Hematopoietic multipotent progenitor cell treated with erythropoietin and hydrocortisone succinate and interleukin-3 and kit ligand, for 8 days (in vitro differentiated cells): ENCODE results near the gene PGAM5.
A peak's percentile ranks its signal among the peaks of the same experiment; 100 is the strongest.
"Not testable (repeated sequence)": the region's sequence is repeated elsewhere in the genome, so short reads cannot be mapped to it uniquely, and the experiment has no call there.

Experiments
- DNase-seq: peaks from one replicate; pipeline ENCODE4 v3.0.0-alpha.2; 2015

Gene PGAM5

GRCh38 chr12:132689227-132689626 is 21.4 kb upstream of the PGAM5 start:
- DNase-seq, result no peak

DNA sequence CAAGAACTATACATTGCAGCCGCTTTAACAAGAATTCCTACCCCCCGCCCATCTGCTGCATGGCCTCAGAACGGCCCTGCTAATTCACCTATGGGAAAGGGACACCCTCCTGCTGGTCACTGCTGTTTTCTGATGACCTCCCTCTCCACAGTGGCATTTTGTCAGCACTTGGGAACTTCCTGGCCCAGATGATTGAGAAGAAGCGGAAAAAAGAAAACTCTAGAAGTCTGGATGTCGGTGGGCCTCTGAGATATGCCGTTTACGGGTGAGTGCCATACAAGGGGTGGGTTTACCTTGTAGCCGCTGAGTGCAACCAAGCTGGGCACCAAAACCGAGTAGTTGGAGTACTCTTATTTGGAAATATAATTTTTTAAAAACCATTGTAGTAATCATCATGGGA is 20.5 kb upstream of the PGAM5 start:
- no peak for DNase-seq

GRCh38 chr12:132692030-132692429 is 18.6 kb upstream of the PGAM5 start:
- not testable (repeated sequence) for DNase-seq

DNA sequence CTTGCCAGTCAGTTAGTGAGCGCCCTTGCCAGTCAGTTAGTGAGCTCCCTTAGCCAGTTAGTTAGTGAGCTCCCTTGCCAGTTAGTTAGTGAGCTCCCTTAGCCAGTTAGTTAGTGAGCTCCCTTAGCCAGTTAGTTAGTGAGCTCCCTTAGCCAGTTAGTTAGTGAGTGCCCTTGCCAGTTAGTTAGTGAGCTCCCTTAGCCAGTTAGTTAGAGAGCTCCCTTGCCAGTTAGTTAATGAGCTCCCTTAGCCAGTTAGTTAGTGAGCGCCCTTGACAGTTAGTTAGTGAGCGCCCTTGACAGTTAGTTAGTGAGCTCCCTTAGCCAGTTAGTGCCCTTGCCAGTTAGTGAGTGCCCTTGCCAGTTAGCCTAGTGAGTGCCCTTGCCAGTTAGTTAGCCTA is 15.8 kb upstream of the PGAM5 start:
- not testable (repeated sequence) for DNase-seq

DNA sequence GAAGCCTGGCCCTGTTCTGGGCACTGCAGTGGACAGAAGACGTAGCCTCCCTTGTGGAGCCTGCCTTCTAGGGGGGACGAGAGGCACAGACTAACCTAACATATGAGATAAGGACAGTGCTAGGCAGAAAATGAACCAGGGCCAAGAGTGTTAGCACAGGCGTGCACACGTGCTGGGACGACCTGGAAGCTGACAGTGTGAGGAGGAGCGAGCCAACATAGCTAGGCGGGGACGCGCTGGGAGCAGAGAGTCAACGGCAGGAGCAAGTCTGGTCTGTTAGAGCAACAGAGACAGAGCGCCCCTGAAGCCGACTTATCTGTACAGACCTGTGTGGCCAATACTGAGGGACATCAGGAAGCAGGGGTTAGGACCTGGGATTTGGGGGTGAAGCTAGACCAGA is 15.2 kb upstream of the PGAM5 start:
- no peak for DNase-seq

GRCh38 chr12:132698341-132698740 is 12.3 kb upstream of the PGAM5 start:
- DNase-seq, result no peak

DNA sequence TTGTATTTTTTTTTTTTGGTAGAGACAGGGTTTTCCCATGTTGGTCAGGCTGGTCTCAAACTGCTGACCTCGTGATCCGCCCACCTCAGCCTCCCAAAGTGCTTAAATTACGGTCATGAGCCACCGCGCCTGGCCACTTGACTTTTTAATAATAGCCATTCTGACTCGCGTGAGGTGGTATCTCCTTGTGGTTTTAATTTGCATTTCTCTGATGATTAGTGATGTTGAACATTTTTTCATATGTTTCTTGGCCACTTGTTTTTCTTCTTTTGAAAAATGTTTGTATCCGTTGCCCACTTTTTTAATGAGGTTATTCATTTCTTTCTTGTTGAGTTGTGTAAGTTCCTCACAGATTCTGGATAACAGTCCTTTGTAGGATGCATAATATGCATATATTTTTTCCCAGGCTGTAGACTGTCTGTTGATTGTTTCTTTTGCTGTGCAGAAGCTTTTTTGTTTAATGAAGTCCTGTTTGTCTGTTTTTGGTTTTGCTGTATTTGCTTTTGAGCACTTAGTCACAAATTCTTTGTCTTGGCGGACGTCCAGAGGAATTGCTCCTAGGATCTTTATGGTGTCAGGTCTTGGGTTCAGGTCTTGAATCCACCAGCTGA is 10.3 kb upstream of the PGAM5 start:
- no peak for DNase-seq

- no peak for DNase-seq
Measured at GRCh38 chr12:132702640-132703039, 8.0 kb upstream of the PGAM5 start.

DNA sequence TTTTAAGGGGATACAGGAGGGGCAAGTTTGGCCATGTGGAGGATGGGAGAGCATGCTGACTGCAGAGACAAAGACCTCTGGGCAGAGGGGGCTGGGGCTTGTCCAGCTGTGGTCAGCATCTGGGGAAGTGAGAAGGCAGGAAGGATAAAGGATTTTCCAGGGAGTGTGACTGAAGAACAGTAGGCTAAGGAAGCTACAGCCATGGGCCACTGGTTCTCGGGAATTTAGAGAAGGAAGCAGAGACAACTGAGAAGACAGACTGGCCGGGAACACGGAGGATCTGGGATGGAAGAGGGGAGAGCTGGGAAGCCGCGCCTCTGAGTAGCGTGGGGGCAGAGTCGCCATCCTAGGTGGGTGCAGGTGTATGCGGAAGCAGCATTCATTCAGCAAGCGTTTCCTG is 7.0 kb upstream of the PGAM5 start:
- no peak for DNase-seq

GRCh38 chr12:132707241-132707640 is 3.4 kb upstream of the PGAM5 start:
- DNase-seq, result no peak

DNA sequence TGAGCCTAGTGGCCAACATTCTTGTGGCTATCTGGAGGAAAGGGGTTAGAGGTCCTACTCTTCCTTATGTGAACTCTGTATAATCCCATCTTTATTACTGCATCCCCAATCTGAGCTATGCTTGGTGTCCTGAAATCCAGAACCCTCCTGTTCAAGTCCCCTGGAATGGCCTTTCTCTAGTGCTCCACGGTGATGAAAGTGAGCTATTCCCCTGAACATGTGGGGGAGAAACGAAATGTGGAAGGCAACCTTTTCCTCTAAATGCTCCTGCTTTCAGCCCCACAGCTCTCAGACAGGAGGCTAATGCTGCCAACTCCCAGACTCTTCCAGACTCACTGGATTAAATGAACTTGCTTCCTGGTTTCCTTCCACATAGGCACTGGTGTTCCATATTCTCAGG is 2.5 kb upstream of the PGAM5 start:
- no peak for DNase-seq

- no peak for DNase-seq
Measured at GRCh38 chr12:132710043-132710404, 618 bp upstream of the PGAM5 start.

DNA sequence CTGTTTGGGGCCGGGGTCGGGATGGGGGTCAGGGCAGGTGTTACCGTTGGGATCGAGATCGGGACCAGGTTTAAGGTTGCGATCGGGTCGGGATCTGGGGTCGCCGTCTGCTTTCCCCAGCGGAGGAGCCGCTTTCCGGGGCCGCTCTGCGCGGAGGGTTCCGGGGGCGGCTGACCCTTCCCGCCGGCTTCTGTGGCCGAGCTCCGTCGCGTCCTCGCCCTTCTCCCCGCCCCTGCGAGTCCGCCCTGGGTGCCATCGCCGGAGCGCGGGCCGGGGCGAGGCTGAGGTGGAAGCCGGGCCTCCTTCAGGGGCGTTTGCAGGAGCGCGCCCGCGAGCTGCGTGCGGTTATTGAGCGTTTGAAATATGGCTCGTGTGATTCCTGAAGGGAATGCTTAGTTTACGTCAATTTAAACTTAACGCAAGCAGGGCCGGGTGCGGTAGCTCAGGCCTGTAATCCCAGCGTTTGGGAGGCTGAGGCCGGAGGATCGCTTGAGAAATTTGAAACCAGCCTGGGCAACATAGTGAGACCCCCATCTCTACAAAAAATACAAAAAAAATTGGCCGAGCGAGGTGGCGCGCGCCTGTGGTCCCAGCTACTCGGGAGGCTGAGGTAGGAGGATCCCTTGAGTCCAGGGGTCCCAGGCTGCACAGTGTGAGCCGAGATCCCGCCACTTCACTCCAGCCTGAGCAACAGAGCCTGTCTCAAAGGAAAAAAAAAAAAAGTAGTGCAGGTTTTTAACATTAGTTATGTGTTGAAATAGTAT is 620 bp downstream of the PGAM5 start:
- peak; percentile 42 for DNase-seq

DNA sequence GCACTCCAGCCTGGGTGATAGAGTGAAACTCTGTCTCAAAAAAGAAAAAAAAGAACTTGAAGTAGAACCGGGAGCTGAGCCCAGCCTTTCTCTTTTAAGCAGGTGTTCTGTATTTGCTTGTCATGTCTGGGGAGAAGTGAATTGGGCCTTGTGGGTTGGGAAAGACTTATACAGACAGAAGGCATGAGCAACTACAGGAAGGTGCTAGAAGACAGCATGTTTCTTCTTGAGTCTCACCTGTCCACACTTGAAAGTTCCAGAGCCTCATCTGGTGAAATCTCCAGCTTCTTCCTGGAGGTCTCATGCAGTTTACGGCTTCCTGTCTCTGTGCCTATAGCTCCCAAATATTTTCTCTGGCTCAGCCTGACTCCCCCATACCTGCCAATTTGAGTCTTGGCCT is 2.5 kb downstream of the PGAM5 start:
- no peak for DNase-seq

- DNase-seq, result no peak
Measured at GRCh38 chr12:132715874-132716273, 5.2 kb downstream of the PGAM5 start.

GRCh38 chr12:132716356-132716755 is 5.7 kb downstream of the PGAM5 start:
- DNase-seq, result no peak

- no peak for DNase-seq
Measured at GRCh38 chr12:132717011-132717410, 6.4 kb downstream of the PGAM5 start.

DNA sequence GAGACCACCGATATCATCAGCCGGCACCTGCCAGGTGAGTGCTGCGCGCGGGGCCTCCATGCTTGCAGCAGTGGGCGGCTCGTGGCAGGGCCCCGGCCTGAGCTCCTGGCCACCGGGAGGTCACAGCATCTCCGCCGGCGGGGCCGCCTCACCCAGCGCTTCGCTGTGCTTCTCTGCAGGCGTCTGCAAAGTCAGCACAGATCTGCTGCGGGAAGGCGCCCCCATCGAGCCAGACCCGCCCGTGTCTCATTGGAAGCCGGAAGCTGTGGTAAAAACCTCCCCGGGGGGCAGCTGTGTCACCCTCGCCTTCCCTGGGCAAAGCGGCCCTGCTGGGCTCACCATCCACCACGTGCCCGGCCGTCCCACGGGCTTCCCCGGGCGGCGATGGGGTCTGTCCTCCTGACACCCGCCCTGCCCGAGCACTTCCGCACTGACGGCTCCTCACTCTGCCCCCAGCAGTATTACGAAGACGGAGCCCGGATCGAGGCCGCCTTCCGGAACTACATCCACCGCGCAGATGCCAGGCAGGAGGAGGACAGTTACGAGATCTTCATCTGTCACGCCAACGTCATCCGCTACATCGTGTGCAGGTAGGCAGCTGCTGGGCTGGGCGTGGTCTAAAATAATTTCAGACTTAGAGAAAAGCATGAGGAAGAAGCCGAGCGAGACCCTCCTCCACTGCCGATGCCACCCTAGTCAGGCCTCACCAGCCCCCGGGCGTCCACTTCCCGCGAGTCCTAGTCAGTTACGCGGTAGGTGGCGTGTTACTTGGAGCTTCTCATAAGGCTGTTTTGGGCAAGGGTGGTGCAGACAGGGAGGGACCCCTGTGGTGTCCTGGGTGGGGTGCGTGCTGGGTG is 7.1 kb downstream of the PGAM5 start:
- DNase-seq, result no peak

GRCh38 chr12:132718644-132719043 is 8.0 kb downstream of the PGAM5 start:
- DNase-seq, result no peak

- no peak for DNase-seq
Measured at GRCh38 chr12:132719141-132719953, 8.7 kb downstream of the PGAM5 start.

DNA sequence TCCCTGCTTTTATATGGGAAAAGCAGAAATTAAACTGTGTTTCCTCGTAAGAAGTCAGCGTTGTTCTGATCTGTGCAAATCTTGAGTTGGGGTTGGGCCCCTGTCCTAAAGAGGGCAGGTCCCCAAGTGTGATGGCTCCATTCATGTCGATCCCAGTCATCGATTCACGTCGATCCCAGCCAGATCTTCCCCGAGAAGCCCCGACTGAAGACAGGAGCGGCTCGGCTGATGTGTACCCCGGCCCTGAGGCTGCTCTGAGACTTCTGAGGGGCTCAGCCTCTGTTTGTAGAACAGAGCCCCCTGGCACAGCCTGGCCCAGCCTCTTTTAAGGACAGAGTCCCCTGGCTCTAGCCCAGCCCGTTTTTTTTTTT is 9.3 kb downstream of the PGAM5 start:
- DNase-seq, result no peak

DNA sequence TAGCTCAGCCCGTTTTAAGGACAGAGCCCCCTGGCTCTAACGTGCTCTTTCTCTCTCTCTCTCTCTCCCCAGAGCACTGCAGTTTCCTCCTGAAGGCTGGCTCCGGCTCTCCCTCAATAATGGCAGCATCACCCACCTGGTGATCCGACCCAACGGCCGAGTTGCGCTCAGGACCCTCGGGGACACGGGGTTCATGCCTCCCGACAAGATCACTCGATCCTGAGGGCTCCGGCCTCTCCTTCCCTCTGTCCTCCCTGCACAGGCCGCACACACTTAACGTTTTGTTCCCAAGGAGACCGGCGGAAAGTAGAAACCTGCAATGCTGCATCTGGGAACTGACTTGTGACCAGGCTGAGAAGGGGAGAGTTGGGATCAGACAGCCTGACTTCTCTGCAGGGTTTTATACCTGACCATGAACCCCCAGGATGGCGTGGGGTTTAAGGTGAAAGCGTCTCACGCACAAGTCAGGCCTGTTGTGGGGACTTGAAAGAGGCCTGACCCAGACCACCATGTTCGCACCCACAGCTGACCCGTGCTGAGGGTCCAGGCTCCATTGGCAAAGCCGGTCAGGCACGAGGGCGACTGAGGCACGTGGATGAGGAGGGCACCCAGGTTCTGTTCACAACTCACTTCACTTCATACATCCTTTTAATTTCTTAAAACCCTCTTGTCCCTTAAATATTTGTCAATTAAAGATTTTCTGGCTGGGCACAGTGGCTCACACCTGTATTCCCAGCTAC is 10.1 kb downstream of the PGAM5 start:
- no peak for DNase-seq
